ENCODE results near the gene TAF13.
A peak's percentile ranks its signal among the peaks of the same experiment; 100 is the strongest.

TAF13 gene

DNA sequence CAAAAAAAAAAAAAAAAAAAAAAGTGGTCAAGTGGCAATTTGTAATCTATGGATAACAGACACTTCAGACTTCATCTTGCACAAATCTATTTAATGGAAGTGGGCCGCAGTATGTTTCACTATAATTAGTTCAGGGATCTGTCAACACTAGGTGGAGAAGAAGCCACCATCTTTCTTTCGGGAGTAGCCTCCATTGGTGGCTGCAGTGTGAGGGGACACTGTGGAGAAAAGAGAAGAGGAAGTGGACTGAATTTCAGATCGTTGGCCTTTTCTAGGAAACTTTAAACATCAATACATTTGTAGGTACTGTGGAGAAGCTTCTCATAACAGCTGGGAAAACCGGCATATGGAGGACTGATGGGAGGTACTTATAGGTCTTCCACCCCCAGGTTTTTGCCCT is 30.1 kb upstream of the TAF13 start:
- H3K4me3 ChIP-seq (ENCODE audit: low read depth, low read length) = no peak overlapping the region
- TF ChIP-seq, protein P1, sequence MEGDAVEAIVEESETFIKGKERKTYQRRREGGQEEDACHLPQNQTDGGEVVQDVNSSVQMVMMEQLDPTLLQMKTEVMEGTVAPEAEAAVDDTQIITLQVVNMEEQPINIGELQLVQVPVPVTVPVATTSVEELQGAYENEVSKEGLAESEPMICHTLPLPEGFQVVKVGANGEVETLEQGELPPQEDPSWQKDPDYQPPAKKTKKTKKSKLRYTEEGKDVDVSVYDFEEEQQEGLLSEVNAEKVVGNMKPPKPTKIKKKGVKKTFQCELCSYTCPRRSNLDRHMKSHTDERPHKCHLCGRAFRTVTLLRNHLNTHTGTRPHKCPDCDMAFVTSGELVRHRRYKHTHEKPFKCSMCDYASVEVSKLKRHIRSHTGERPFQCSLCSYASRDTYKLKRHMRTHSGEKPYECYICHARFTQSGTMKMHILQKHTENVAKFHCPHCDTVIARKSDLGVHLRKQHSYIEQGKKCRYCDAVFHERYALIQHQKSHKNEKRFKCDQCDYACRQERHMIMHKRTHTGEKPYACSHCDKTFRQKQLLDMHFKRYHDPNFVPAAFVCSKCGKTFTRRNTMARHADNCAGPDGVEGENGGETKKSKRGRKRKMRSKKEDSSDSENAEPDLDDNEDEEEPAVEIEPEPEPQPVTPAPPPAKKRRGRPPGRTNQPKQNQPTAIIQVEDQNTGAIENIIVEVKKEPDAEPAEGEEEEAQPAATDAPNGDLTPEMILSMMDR (IDR thresholded peaks at IDR 0.05; ENCODE audit: borderline replicate concordance, insufficient read depth, low read depth, low read length) = no peak

GRCh38 chr1:109104364-109105151 is 28.8 kb upstream of the TAF13 start:
- TF ChIP-seq, protein P1 (IDR thresholded peaks at IDR 0.05; ENCODE audit: borderline replicate concordance, insufficient read depth, low read depth, low read length) = no peak
- no peak overlapping the region for H3K4me3 ChIP-seq (ENCODE audit: low read depth, low read length)

DNA sequence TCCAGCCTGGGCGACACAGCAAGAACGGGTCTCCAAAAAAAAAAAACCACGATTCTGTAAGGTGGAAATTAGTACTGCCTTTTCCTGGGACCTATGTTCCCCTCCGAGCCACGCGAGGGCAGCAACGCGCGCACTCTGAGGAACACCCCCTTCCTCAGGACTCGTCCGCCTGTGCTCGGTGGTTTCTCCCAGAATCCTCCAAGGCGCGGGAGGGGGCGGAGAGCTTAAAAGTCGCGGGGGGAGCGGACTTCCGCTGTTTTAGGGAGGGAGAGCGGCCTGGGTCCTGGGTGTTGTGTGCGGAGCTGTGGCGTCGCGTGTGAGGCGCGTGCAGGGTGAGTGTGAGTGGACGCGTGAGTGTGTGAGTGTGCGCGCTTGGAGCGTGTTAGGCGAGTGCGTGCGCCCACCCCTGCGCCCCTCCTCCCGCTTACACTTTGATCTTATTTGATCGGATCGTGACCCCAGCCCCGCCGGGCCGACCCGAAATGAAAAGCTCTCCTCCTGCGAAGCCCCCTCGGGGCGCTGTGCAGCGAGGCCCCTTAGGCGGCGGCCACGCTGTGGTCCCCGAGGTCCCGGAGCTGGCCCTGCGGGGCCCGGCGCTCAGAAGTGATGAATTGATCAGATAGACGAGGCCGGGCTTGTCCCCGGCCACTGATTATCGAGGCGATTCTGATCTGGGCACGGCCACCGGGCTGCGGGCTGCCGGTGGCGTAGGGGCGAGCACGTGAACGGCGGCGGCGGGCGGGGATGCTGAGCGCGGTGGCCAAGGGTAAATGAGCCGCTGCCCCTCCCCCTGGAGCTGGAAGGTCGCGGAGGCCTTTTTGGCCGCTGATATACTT is 24.4 kb upstream of the TAF13 start:
- TF ChIP-seq, protein P1 (IDR thresholded peaks at IDR 0.05; ENCODE audit: borderline replicate concordance, insufficient read depth, low read depth, low read length) = peak; percentile 82

GRCh38 chr1:109096120-109096519 is 20.3 kb upstream of the TAF13 start:
- TF ChIP-seq, protein P1 (IDR thresholded peaks at IDR 0.05; ENCODE audit: borderline replicate concordance, insufficient read depth, low read depth, low read length) = no peak
- no peak overlapping the region for H3K4me3 ChIP-seq (ENCODE audit: low read depth, low read length)

More for the DNA sequence above, 24.4 kb upstream of the TAF13 start:
- H3K4me3 ChIP-seq (ENCODE audit: low read depth, low read length) = peak overlapping the region; percentile 90

- TF ChIP-seq, protein P1 (IDR thresholded peaks at IDR 0.05; ENCODE audit: borderline replicate concordance, insufficient read depth, low read depth, low read length) = no peak
- no peak overlapping the region for H3K4me3 ChIP-seq (ENCODE audit: low read depth, low read length)
Measured at GRCh38 chr1:109095631-109096030, 19.8 kb upstream of the TAF13 start.

GRCh38 chr1:109094871-109095270 is 19.1 kb upstream of the TAF13 start:
- TF ChIP-seq, protein P1 (IDR thresholded peaks at IDR 0.05; ENCODE audit: borderline replicate concordance, insufficient read depth, low read depth, low read length) = no peak
- H3K4me3 ChIP-seq (ENCODE audit: low read depth, low read length) = no peak overlapping the region
